Measurements from ENCODE around the gene KCNAB1. TPM values are rescaled to one million over a fixed set of nuclear protein-coding genes. Genes with fewer than 3 reads are reported as not detected.

The KCNAB1 gene
- total and polyA plus RNA-seq, 8 donors, result 0.76 to 4.9 (median 3.2) TPM

- ATAC-seq (no peak), DNase-seq (no peak), FAIRE-seq (no peak)
- no peak for TF ChIP-seq CTCF (IDR thresholded peaks at IDR 0.05)
- no peaks in the 10 kb centered on the region for H3K4me1 ChIP-seq
- intact Hi-C loops (cut with DNase I), result no loop called here
- WGBS, 2 donors, result 82 to 86% methylated on average over 4 of the region's 4 CpGs
- H3K4me3 ChIP-seq, result no peak overlapping the region
- H3K9me3 ChIP-seq, result no peaks in the 10 kb centered on the region
- no peaks in the 10 kb centered on the region for H3K36me3 ChIP-seq
- H3K27ac ChIP-seq, result no peak overlapping the region
- H3K27me3 ChIP-seq, result peaks cover 0 to 5% (median 0%) of the 10 kb centered on the region in 4 donors
These were observed 46.4 kb downstream of the KCNAB1 start for GRCh38 chr3:156166808-156167207.

- FAIRE-seq, result no peak
- peaks cover 0 to 1% (median 0%) of the 10 kb centered on the region in 3 donors for H3K4me1 ChIP-seq
These were observed 50.2 kb downstream of the KCNAB1 start for GRCh38 chr3:156170571-156170970.

GRCh38 chr3:156171281-156172267 lies 51.2 kb downstream of the KCNAB1 start:
- no peak overlapping the region for H3K4me3 ChIP-seq
- intact Hi-C loops (cut with DNase I), result no loop called here
- H3K27ac ChIP-seq, result no peak overlapping the region
- no peak for FAIRE-seq
- no peaks in the 10 kb centered on the region for H3K9me3 ChIP-seq
- H3K27me3 ChIP-seq, result peaks cover 0 to 5% (median 0%) of the 10 kb centered on the region in 4 donors
- WGBS, 2 donors, result 70 to 76% methylated on average over 5 of the region's 5 CpGs
- no peak for ATAC-seq
- no peaks in the 10 kb centered on the region for H3K36me3 ChIP-seq
- TF ChIP-seq CTCF (IDR thresholded peaks at IDR 0.05), result no peak
- DNase-seq, result no peak
- H3K4me1 ChIP-seq, result peaks cover 0 to 7% (median 0%) of the 10 kb centered on the region in 3 donors

More at GRCh38 chr3:156170571-156170970, 50.2 kb downstream of the KCNAB1 start:
- no peak for TF ChIP-seq CTCF (IDR thresholded peaks at IDR 0.05)
- Histone ChIP-seq H3K36me3 (no peaks in the 10 kb centered on the region), H3K27me3 (peaks cover 0 to 5% (median 0%) of the 10 kb centered on the region in 4 donors), H3K4me3 (no peak overlapping the region), H3K9me3 (no peaks in the 10 kb centered on the region), H3K27ac (no peak overlapping the region)
- no peak for DNase-seq
- no peak for ATAC-seq
- intact Hi-C loops (cut with DNase I), result no loop called here

- TF ChIP-seq CTCF (IDR thresholded peaks at IDR 0.05), result no peak
- Histone ChIP-seq H3K36me3 (no peaks in the 10 kb centered on the region), H3K4me3 (no peak overlapping the region), H3K9me3 (no peaks in the 10 kb centered on the region), H3K27ac (no peak overlapping the region), H3K27me3 (peaks cover 0 to 5% (median 0%) of the 10 kb centered on the region in 4 donors), H3K4me1 (peaks cover 0 to 7% (median 0%) of the 10 kb centered on the region in 3 donors)
- no peak for FAIRE-seq
- intact Hi-C loops (cut with DNase I), result no loop called here
- ATAC-seq, result peak in 1 of 4 donors; percentile 15
- DNase-seq, result no peak
- WGBS, 2 donors, result 91 to 95% methylated on average over 5 of the region's 5 CpGs
These were observed 52.2 kb downstream of the KCNAB1 start for GRCh38 chr3:156172536-156172935.

Data from pancreas (tissue), 10 donors.